GM23338 (cell line): ENCODE results near the gene AKAP9. TPM values are rescaled to one million over a fixed set of nuclear protein-coding genes. Genes with fewer than 3 reads are reported as not detected.

Experiments
- ATAC-seq: fragments of 200-7000 bp; cut with Tn5 transposase; 3 replicates; pipeline ENCODE4 v1.9.1; 2020
- DNase-seq: peaks from one replicate; pipeline ENCODE4 v3.0.0-alpha.2; 2015; ENCODE audit warnings: low spot score
- H2AFZ ChIP-seq: fragments of 200-600 bp; sonication (generic); 2 replicates; pipeline ENCODE4 v1.8.0; 2016; ENCODE audit warnings: antibody characterized with exemption, mild to moderate bottlenecking, moderate library complexity
- H3F3A ChIP-seq: fragments of 200-600 bp; sonication (generic); replicated peaks from 2 replicates; pipeline ENCODE4 v1.8.0; 2017; ENCODE audit warnings: antibody characterized with exemption, mixed run types, low read depth
- H3K27ac ChIP-seq: fragments of 200-600 bp; sonication (generic); 2 replicates; pipeline ENCODE4 v1.6.1; 2016; ENCODE audit warnings: low read depth
- H3K27me3 ChIP-seq: fragments of 200-600 bp; sonication (generic); 2 replicates; pipeline ENCODE4 v1.8.0; 2016; ENCODE audit warnings: mild to moderate bottlenecking, mixed run types, moderate library complexity; ENCODE audit not compliant: insufficient read depth
- H3K36me3 ChIP-seq: fragments of 200-600 bp; sonication (generic); 2 replicates; pipeline ENCODE4 v1.8.0; 2016; ENCODE audit warnings: mild to moderate bottlenecking; ENCODE audit not compliant: insufficient read depth
- H3K4me1 ChIP-seq: fragments of 200-600 bp; sonication (generic); 2 replicates; pipeline ENCODE4 v1.8.0; 2016; ENCODE audit warnings: mild to moderate bottlenecking, moderate library complexity; ENCODE audit not compliant: insufficient read depth
- H3K4me2 ChIP-seq: fragments of 200-600 bp; sonication (generic); 2 replicates; pipeline ENCODE4 v1.7.1; 2017; ENCODE audit warnings: mixed run types
- H3K4me3 ChIP-seq: fragments of 200-600 bp; sonication (generic); 2 replicates; pipeline ENCODE4 v1.6.1; 2016; ENCODE audit warnings: mixed run types
- H3K79me2 ChIP-seq: fragments of 200-600 bp; sonication (generic); replicated peaks from 2 replicates; pipeline ENCODE4 v1.8.0; 2017; ENCODE audit warnings: mild to moderate bottlenecking; ENCODE audit not compliant: insufficient read depth
- H3K9me2 ChIP-seq: fragments of 200-600 bp; sonication (generic); 2 replicates; pipeline ENCODE4 v1.8.0; 2017; ENCODE audit not compliant: insufficient read depth
- H4K20me1 ChIP-seq: fragments of 200-600 bp; sonication (generic); replicated peaks from 2 replicates; pipeline ENCODE4 v1.8.0; 2017; ENCODE audit warnings: mild to moderate bottlenecking; ENCODE audit not compliant: insufficient read depth
- H3K27ac Mint-ChIP-seq: 2 replicates; pipeline ENCODE4 v1.8.0; 2020; ENCODE audit warnings: inconsistent platforms, mild to moderate bottlenecking, moderate library complexity, mixed read lengths
- H3K27me3 Mint-ChIP-seq: 3 replicates; pipeline ENCODE4 v1.8.0; 2022; ENCODE audit warnings: low read depth, mild to moderate bottlenecking, moderate library complexity, mixed read lengths, inconsistent platforms; ENCODE audit not compliant: insufficient read depth, poor library complexity
- H3K36me3 Mint-ChIP-seq: 3 replicates; pipeline ENCODE4 v1.8.0; 2021; ENCODE audit warnings: low read depth, mild to moderate bottlenecking, inconsistent platforms, moderate library complexity, mixed read lengths
- H3K4me1 Mint-ChIP-seq: 3 replicates; pipeline ENCODE4 v1.8.0; 2020; ENCODE audit warnings: mild to moderate bottlenecking, inconsistent platforms, mixed read lengths
- H3K4me3 Mint-ChIP-seq: 3 replicates; pipeline ENCODE4 v1.8.0; 2021; ENCODE audit warnings: moderate library complexity, mild to moderate bottlenecking, inconsistent platforms, mixed read lengths
- H3K9me3 Mint-ChIP-seq: 3 replicates; pipeline ENCODE4 v1.8.0; 2020; ENCODE audit warnings: moderate library complexity, mild to moderate bottlenecking, inconsistent platforms, mixed read lengths
- ETS1 ChIP-seq: IDR thresholded peaks from 2 replicates; pipeline ENCODE4 v1.6.1; 2016; ENCODE audit warnings: antibody characterized with exemption
- EZH2 ChIP-seq: fragments of 200-600 bp; sonication (generic); IDR thresholded peaks from one replicate; pipeline ENCODE4 v1.8.0; 2017; ENCODE audit warnings: antibody characterized with exemption, mild to moderate bottlenecking, low read depth; ENCODE audit not compliant: unreplicated experiment
- EZH2phosphoT487 ChIP-seq: fragments of 200-600 bp; sonication (generic); IDR thresholded peaks from one replicate; pipeline ENCODE4 v1.8.1; 2018; ENCODE audit warnings: antibody characterized with exemption; ENCODE audit not compliant: unreplicated experiment
- JUNB ChIP-seq: IDR thresholded peaks from one replicate; pipeline ENCODE4 v1.6.1; 2016; ENCODE audit warnings: antibody characterized with exemption; ENCODE audit not compliant: unreplicated experiment
- NANOG ChIP-seq: IDR thresholded peaks from 2 replicates; pipeline ENCODE4 v1.6.1; 2016; ENCODE audit warnings: antibody characterized with exemption, borderline replicate concordance
- POLR2AphosphoS5 ChIP-seq: IDR thresholded peaks from 2 replicates; pipeline ENCODE4 v1.6.1; 2016; ENCODE audit warnings: antibody characterized with exemption, low read depth
- REST ChIP-seq: IDR thresholded peaks from one replicate; pipeline ENCODE4 v1.6.1; 2018; ENCODE audit warnings: antibody characterized with exemption; ENCODE audit not compliant: unreplicated experiment
- STAT1 ChIP-seq: IDR thresholded peaks from one replicate; pipeline ENCODE4 v1.6.1; 2016; ENCODE audit warnings: antibody characterized with exemption; ENCODE audit not compliant: unreplicated experiment
- polyA plus RNA-seq: library from polyadenylated mRNA; unstranded; fragments of >200 nt; fragmentation: Nextera tagmentation; extraction: Ambion mirVana; gene quantifications from 2 replicates; pipeline ENCODE4 v1.2.1, GENCODE V29; 2016
- total RNA-seq: library from RNA; depleted of rRNA; stranded (reverse); fragments of >200 nt; shearing (Covaris generic); gene quantifications from 2 replicates; pipeline ENCODE4 v1.2.3, GENCODE V29; 2014

Gene AKAP9
- total and polyA plus RNA-seq, 2 experiments from 2014 or later = 33.5 to 67.4 TPM

GRCh38 chr7:92006046-92006445 lies 65.4 kb downstream of the AKAP9 start:
- H3K36me3 ChIP-seq = peaks cover 9% of the 10 kb centered on the region; the same call in 1 of the 2 replicates
- H3K9me2 ChIP-seq = no peaks in the 10 kb centered on the region
- no peak for ATAC-seq
- no peak for TF ChIP-seq NANOG
- TF ChIP-seq POLR2AphosphoS5 = no peak
- no peak for TF ChIP-seq EZH2
- no peaks in the 10 kb centered on the region for H3K4me1 ChIP-seq
- Mint-ChIP-seq H3K36me3 (peaks cover 85% of the 10 kb centered on the region), H3K4me1 (no peaks in the 10 kb centered on the region), H3K4me3 (no peak overlapping the region), H3K9me3 (peaks cover 32% of the 10 kb centered on the region), H3K27ac (no peak overlapping the region), H3K27me3 (no peaks in the 10 kb centered on the region)
- no peak overlapping the region for H2AFZ ChIP-seq
- no peak for DNase-seq
- no peaks in the 10 kb centered on the region for H3F3A ChIP-seq
- no peaks in the 10 kb centered on the region for H4K20me1 ChIP-seq
- H3K27ac ChIP-seq = no peak overlapping the region
- H3K79me2 ChIP-seq = no peaks in the 10 kb centered on the region
- H3K4me2 ChIP-seq = no peak overlapping the region
- H3K4me3 ChIP-seq = no peak overlapping the region
- no peaks in the 10 kb centered on the region for H3K27me3 ChIP-seq

GRCh38 chr7:92010215-92010614 lies 69.6 kb downstream of the AKAP9 start:
- H3F3A ChIP-seq = no peaks in the 10 kb centered on the region
- ATAC-seq = no peak
- no peak for TF ChIP-seq ETS1
- TF ChIP-seq EZH2phosphoT487 = no peak
- TF ChIP-seq JUNB = no peak

GRCh38 chr7:92013611-92014010 lies 72.9 kb downstream of the AKAP9 start:
- no peak overlapping the region for H3K27ac Mint-ChIP-seq
- H3K9me3 Mint-ChIP-seq = peaks cover 18% of the 10 kb centered on the region
- peaks cover 45% of the 10 kb centered on the region for H3K36me3 Mint-ChIP-seq
- H3K4me1 ChIP-seq = no peaks in the 10 kb centered on the region
- H3K4me3 ChIP-seq = no peak overlapping the region
- H3K27me3 ChIP-seq = no peaks in the 10 kb centered on the region
- H2AFZ ChIP-seq = no peak overlapping the region
- H3K4me3 Mint-ChIP-seq = no peak overlapping the region
- no peaks in the 10 kb centered on the region for H4K20me1 ChIP-seq
- H3F3A ChIP-seq = no peaks in the 10 kb centered on the region
- H3K36me3 ChIP-seq = peaks cover 3% of the 10 kb centered on the region; the same call in 1 of the 2 replicates
- no peaks in the 10 kb centered on the region for H3K9me2 ChIP-seq
- no peak overlapping the region for H3K27ac ChIP-seq
- DNase-seq (no peak), ATAC-seq (no peak)
- no peaks in the 10 kb centered on the region for H3K4me1 Mint-ChIP-seq
- H3K79me2 ChIP-seq = no peaks in the 10 kb centered on the region
- H3K4me2 ChIP-seq = no peak overlapping the region
- H3K27me3 Mint-ChIP-seq = no peaks in the 10 kb centered on the region
- TF ChIP-seq STAT1 (no peak), NANOG (no peak), JUNB (no peak), REST (no peak)

More at GRCh38 chr7:92010215-92010614, 69.6 kb downstream of the AKAP9 start:
- Histone ChIP-seq H3K9me2 (no peaks in the 10 kb centered on the region), H2AFZ (no peak overlapping the region), H3K4me3 (no peak overlapping the region), H3K79me2 (no peaks in the 10 kb centered on the region), H4K20me1 (no peaks in the 10 kb centered on the region), H3K27me3 (no peaks in the 10 kb centered on the region), H3K36me3 (peaks cover 3% of the 10 kb centered on the region; the same call in 1 of the 2 replicates), H3K4me2 (no peak overlapping the region), H3K4me1 (no peaks in the 10 kb centered on the region), H3K27ac (no peak overlapping the region)
- H3K27ac Mint-ChIP-seq = no peak overlapping the region
- no peaks in the 10 kb centered on the region for H3K27me3 Mint-ChIP-seq
- H3K4me3 Mint-ChIP-seq = no peak overlapping the region
- H3K36me3 Mint-ChIP-seq = peaks cover 70% of the 10 kb centered on the region
- no peak for DNase-seq
- H3K9me3 Mint-ChIP-seq = peaks cover 32% of the 10 kb centered on the region
- no peaks in the 10 kb centered on the region for H3K4me1 Mint-ChIP-seq
